Stimulated activated CD8-positive, alpha-beta memory T cell treated with anti-CD3 and anti-CD28 coated beads, Interleukin-15, amount 100 ng/mL, for 24 hours (primary cell): ENCODE data around the gene MYH9.
A peak's percentile ranks its signal among the peaks of the same experiment; 100 is the strongest.
"Not testable (repeated sequence)": the region's sequence is repeated elsewhere in the genome, so short reads cannot be mapped to it uniquely, and the experiment has no call there.

Source experiments
- DNase-seq: peaks from one replicate; pipeline ENCODE4 v3.0.0-alpha.2; 2020; ENCODE audit warnings: low read depth

The MYH9 gene

DNA sequence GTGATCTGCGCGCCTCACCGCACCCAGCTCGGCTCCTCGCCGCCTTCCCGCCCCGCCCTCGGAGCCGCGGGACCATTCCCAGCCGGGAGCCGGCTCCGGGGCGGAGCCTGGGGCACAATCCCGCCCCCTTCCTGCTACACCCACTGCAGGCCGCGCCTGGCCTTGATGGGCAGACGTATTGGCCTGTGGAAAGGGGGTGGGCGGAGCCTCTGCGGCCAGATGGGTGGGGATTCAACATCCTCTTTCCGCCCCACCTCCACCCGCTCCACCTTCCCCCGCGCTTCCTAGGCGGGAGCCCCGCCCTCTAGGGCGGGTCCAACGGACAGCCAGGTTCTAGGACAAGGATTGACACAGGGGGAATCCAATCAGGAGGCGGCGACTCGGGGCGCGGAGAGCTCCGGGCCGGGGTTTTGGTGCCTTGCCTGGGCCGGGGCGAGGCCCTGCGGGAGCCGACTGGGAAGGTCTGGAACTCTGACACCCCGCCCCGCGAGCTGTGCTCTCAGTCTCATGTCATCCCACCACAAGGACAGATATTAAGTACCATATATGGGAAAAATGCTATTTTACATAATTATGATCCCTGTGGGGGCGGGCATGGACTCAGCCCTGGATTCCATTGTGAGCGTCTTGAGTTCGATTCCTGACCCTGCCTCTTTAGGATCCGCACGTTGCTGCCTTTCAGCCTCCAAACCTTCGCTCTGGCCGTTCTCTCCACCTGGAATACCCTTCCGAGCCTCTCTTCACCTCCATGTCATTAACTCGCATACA, at the start of gene MYH9:
MYH9 (minus strand) TSS at position 9 of the 768 bp plus-strand sequence. CDS start 38,731 bp downstream, outside the sequence.
- peak; percentile 90 for DNase-seq

DNA sequence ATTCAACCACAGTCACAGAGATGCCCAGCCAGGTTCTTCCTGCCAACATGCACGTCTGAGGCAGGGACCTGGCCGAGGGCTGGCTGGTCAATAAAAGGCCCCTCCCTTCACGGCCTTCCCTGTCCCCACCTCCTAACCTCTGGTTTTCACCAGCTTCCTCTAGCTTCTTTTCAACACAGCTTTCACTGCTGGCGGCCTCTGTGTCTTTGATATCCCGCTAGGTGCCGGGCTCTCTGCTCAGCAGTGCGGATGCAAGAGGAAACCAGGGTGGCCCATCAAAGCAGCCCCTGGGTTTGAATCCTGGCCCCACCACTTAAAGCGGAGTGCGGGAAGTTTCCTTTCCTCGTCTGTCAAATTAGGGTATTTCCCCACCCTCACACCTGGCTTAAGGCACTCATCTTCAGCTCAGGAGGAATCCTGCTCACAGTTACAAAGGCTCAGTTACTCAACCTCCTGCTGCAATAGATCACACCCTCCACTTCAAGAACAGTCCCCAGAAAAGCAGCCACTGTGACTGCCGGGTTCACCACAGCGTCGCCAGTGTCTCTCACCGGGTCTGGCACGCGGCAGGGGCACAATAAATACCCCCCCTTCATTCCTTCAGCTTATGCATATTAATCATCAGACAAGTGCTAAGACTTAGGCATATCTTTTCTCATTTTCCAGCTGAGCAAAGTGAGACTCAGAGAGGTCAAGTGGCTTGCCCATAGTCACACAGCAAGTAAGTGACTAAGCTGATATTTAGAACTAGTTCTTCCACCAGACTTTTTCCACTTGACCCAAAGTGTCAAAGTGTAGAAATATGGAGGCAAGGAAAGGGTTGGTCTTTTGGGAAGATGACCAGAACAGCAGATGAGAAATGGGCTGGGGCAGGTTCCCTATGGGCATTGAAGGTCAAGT, 48.0 kb upstream of the MYH9 start:
- no peak for DNase-seq

DNA sequence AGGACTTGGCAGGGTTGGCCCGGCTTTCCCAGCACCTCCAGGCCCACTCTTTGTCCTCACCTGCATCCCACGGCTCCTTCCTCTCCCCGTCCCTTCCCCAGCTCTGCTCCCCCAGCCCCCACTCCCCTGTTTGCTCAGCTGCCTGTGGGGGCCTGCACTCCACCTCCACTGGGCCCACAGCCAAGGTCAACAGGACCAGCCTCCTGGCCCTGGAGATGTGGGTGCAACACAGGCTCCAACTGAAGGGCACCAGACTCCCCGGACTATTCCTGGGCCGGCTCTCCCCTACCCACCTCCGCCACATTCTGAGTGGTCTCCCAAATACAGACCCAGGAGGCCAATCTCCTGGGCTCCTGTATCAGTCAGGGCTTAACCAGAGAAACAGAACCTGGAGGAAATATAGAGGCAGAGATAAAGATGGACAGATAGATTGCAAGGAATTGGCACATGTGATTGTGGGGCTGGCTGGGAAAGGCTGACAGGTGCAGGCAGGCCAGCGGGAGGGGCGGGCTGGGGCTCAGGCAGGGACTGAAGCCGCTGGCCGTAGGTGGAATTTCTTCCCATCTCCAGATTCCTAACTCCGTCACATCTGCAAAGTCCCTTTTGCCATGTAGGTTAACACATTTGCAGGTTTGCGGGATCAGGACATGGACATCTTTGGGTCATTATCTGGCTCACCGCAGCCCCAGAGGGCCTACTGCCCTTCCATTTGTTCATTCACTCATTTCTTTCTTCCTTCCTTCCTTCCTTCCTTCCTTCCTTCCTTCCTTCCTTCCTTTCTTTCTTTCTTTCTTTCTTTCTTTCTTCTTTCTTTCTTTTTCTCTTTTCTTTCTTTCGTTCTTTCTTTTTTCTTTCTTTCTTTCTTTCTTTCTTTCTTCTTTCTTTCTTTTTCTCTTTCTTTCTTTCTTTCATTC, 45.8 kb upstream of the MYH9 start:
- DNase-seq, result no peak

DNA sequence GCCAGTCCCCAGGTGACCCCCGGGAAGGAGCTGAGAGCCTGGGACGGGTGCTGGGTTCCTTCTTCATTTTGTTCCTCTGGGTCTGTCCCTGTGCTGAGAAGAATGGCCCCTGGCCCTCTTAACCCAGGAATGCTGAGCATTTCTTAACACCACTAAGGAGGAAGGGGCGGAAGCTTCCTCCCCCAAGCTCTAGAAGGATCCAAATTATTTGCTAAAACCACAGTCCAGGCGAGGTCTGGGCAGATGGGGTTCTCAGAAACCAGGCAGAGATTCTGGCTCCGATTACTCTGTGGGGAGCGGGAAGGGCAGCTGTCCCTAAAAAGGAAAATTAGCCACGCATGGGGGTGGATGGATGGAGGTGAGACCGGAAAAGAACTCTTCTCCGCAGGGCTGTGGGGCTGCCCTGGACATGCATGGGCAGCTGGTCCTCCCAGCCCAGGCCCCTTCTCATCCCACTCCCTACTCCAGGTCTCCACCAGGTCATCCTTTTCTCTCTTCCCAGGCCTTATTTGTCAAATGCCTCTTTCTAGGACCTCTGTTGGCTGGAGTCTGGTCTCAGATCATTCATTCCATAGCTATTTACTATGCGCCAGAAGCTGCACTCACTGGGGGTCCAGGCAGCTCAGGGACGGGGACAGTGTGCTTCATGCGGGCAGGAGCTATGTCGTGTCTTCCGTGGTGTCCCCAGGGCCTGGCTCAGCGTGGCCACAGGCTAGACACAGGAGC, 45.0 kb upstream of the MYH9 start:
- DNase-seq, result no peak

DNA sequence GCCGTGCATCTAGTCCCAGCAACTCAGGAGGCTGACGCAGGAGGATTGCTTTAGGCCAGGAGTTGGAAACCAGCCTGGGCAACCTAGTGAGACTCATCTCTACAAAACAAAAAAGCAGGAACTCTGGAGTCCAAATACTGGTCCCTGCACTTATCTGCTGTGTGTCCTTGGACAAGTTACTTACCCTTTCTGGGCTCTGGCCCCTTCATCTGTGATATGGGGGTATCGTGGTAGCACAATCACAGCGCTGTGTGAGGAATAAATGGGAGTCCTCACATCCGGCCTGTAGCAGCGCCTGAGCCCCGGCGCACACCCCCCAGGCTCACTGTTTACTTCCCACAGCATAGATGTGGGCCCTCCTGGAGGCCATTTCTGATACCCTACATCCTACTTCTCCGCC, 44.2 kb upstream of the MYH9 start:
- no peak for DNase-seq

DNA sequence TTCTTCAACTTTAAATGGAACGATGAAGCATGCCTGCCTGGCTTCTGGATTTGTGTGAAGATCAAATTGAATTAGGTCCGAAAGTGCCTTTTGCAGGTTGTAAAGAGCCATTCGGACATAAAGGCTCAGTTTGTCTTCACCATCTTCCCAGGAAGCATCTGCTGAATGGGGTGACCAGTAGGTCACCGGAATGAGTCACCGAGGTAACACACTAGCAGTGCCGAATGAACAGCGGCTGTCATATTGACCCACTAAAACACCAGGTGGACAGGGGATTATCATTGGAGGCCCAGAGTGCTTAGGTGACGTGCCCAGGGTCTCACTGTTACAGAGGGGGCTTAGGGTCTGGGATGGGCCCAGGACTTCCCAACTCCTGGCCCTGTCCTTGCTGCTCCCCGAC, 43.1 kb upstream of the MYH9 start:
- no peak for DNase-seq

DNA sequence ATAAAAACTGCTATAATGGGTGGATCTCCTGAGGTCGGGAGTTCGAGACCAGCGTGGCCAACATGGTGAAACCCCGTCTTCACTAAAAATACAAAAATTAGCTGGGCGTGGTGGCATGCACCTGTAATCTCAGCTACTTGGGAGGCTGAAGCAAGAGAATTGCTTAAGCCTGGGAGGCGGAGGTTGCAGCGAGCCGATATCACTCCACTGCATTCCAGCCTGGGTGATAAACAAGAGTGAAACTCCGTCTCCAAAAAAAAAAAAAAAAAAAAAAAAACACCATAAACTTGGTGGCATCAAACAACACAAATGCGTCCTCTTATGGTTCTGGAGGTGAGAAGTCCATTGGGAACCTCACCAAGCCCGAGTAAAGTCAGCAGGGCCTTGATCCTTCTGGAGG, 40.2 kb upstream of the MYH9 start:
- not testable (repeated sequence) for DNase-seq

DNA sequence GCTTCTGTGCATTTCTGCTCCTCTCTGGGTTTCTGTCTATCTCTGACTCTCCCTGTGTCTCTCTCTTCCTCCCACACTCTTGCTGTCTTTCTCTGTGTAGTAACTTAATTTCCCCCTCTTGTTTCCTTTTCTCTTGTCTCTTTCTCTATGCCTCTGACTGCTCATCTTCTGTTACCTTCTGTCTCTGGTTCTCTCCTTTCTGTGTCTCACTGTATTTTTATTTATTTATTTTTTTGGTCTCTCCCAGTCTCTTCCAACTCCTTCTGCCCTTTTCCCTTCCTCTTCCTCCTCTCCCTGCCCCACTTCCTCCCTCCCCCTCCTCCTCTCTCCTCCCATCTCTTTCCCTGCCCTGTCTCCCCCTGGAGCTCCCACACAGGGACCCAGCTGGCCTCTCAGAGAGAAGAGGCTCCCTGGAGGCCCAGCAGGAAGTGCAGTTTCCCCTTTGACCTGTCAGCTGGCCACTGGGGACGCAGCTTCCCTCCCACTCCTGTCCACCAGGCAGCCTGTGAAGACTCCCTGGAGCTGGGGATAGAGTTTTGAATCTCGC, 38.3 kb upstream of the MYH9 start:
- DNase-seq, result no peak

DNA sequence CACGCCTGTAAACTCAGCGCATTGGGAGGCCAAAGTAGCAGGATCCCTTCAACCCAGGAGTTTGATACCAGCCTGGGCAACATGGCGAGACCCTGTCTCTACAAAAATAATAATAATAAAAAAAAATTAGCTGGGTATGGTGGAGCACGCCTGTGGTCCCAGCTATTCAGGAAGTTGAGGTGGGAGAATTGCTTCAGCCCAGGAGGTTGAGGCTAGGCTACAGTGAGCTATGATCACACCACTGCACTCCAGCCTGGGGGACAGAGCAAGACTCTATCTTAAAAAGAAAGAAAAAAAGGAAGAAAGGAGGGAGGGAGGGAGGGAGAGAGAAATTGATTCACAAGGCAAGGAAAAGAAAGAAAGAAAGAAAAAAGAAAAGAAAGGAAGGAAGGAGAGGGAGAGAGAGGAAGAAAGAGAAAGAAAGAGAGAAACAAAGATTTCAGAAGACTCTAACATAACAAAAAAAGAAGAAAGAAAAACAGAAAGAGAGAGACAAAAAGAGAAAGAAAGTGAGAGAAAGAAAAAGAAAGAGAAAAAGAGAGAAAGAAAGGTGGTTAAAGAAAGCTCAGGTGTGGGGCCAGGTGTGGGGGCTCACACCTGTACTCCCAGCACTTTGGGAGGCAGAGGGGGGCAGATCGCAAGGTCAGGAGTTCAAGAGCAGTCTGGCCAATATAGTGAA, 37.3 kb upstream of the MYH9 start:
- no peak for DNase-seq

DNA sequence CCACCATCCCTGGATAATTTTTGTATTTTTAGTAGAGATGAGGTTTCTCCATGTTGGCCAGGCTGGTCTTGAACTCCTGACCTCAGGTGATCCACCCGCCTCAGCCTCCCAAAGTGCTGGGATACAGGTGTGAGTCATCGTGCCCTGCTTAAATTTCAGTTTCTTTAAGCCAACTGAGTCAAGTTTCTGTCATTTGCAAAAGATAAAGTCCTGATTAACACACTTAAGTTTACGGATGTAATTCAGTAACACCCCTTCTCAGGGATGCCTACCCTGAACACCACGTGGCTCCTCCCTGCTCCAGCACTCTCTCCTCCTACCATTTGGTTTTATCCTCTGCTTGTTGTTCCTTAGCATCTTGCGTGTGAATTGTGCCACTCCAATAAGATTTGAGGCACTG, 36.7 kb upstream of the MYH9 start:
- DNase-seq, result not testable (repeated sequence)

DNA sequence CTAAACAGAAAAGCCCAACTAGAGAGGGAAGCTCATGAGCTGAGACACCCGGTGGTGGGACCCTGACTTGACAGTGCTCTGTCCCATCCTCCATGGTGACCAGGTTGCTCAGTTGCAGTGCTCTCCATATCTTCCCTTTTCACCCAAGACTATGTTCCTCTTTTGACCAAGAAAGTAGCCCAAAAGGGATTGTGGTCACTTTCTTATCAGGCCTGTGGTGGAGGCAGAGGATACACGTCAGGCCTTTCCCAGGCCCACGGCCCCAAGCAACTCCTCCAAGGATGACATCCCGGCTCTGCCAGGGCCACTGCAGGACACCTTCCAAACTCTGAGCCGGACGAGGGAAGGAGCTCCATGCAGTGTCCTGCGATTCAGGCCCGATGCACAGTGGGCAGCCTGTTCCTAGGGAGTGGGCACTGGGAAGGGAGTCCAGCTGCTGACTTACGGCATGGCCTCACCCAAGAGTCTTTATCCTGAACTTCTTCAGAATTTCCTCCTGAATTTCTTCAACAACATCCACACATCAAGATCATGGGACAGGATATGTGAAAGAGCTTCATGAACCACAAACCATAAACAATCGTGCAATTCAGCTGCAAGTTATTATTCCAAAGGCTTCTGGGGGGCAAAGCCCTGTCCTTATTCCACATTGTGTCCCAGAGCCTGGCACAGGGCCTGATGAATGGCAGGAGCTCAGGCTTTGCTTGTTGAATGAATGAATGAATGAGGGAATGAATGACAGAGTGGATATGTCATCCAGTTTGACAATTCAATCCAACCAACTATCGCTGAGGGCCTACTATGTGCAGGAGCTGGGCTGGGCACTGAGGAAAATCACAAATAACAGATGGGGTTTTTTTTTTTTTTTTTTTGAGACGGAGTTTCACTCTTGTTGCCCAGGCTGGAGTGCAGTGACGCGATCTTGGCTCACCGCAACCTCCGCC, 36.0 kb upstream of the MYH9 start:
- DNase-seq, result no peak

DNA sequence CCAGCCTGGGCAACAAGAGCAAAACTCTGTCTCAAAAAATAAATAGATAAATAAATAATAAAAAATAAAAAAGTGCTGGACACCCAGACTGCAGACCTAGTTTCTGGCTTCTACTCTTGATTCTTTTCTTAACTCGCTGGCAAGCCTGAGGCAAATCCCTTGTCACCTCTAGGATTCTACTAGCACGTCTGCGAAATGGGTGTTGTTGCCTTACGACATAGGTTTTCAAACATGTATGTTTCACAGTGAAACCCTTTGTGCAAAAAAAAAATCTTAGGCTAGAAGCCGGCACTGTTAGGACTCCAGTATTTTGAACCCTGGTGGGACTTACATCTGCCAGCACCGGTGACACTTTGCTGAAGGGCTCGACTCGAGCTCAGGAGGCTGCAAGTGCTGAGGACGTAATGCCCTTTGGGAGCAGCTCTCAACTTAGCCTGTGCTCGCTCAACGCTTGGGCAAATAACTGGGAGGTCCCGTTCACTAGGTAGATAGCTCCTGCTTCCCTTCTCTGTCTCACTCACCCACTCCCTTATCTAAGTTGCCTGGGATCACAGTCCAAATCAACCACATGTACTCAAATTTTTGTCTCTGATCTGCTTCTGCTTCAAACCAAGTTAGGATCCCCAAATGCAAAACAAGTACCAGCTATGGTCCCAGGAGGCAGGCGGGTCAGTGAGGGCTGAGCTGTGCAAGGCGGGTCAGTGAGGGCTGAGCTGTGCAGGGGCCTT, 34.7 kb upstream of the MYH9 start:
- DNase-seq, result no peak

DNA sequence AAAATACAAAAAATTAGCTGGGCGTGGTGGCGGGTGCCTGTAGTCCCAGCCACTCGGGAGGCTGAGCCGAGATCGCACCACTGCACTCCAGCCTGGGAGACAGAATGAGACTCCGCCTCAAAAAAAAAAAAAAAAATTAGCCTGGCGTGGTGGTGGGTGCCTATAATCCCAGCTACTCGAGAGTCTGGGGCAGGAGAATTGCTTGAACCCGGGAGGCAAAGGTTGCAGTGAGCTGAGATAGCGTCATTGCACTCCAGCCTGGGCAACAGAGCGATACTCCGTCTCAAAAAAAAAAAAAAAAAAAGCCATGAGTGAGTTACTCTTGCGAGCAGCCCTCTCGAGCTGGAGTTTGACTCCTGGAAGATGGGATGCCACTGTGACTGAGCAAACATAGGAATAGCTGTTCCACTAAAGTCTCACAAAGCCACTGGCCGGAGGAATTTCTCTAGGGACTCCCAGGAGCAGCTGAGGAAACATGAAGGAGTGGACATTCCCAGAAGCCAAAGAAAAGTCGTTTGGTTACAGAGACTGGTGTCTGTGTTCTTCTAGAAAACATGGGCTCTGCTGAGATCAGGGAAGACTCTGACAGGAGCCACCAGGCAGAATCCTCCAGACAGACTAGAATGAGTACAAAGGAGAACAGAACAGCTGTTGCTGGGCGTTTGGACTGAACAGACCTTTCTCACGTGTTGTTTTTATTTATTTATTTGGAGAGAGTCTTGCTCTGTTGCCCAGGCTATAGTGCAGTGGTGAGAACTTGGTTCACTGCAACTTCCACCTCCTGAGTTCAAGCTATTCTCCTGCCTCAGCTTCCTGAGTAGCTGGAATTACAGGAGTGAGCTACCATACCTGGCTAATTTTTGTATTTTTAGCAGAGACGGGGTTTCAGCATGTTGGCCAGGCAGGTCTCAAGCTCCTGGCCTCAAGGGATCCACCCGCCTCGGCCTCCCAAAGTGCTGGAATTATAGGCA, 32.4 kb upstream of the MYH9 start:
- no peak for DNase-seq

DNA sequence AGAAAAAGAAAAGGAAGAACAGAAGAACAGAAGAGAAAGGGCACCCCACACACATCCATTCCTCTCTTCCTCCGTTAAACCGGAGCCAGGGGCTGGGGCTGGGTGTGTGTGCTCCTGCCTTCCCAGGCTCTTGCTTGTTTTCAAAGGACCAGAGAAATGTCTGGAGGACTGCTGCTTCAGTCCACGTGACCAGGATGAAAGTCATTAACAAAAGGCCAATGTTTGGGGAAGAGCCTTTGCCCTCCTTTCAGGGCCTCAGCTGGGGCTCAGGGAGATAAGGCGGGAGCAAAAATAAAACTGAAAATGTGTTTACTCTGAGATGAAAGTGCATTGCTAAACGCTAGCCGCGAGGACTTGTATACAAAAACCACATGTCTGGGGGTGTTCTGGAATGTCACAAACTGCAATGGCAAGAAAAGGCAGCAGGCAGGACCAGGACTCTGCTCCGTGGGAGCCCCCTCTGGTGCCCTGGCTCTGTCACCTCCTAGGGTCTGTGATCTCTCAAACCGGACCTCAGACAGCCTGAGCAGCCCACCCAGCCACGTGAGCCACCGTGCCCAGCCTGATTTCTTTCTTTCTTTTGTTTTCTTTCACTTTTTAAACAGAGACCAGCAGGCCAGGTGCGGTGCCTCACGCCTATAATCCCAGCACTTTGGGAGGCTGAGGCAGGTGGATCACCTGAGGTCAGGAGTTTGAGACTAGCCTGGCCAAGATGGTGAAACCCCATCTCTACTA, 31.6 kb upstream of the MYH9 start:
- DNase-seq, result no peak

DNA sequence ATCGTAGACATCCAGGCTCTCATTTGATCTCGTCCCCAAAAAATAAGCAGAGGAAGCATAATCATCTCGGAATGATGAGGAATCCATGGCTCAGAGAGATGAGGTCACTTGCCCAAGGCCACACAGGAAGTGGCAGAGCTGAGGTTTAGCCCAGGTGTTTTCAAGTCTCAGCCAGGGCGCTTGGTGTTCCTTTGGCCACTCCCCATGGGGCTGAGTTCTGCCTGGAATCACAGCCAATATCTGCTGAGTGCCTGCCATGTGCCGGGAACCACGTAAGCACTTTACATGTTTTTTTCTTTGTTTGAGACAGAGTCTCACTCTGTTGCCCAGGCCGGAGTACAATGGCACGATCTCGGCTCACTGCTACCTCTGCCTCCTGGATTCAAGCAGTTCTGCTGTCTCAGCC, 29.5 kb upstream of the MYH9 start:
- no peak for DNase-seq

DNA sequence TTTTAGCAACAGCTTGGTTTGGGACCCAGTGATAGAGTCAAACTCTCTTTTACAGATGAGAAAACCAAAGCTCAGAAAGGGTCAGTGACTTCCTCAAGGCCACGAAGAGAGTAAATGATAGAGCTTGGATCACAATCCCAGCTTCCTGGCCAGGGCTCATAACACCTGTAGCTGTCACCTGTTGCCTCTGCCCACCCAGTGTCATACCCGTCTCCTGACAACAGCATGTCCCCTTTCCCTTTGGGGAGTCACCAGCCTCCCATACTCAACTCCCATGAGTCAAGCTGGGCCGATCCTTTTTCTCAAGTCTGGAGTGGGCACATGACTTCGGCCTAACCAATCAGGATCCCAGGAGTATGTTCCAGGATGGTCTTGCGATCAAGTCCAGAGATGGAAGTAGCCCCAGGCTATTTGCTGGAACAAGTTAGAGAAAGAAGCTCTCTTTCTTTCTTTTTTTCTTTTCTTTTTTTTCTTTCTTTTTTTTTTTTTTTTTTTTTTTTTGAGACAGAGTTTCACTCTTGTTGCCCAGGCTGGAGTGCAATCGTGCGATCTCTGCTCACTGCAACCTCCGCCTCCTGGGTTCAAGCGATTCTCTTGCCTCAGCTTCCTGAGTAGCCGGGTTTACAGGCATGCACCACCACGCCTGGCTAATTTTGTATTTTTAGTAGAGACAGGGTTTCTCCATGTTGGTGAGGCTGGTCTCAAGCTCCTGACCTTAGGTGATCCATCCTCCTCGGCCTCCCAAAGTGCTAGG, 27.8 kb upstream of the MYH9 start:
- DNase-seq, result no peak
